MM.1S (cell line): ENCODE measurements around the gene VCP.

ENCODE experiments used
- CTCF ChIP-seq: fragments of 300-600 bp; sonication (generic); IDR thresholded peaks from 2 replicates; pipeline ENCODE4 v1.5.1; 2016; ENCODE audit warnings: antibody characterized with exemption, low read length, mixed read lengths
- EZH2 ChIP-seq: fragments of 300-600 bp; sonication (generic); optimal IDR thresholded peaks from 2 replicates; pipeline ENCODE3; 2017; ENCODE audit warnings: low read depth, mild to moderate bottlenecking, antibody characterized with exemption, low read length, mixed read lengths

- no peak for TF ChIP-seq CTCF
- TF ChIP-seq EZH2, result no peak
Observed at GRCh38 chr9:35014517-35014916, 57.9 kb downstream of the VCP start.
